A549 treated with ZK216348 at 1 μM for 4 hours (cell line): ENCODE data around the gene NPFFR1. TPM values are rescaled to one million over a fixed set of nuclear protein-coding genes. Genes with fewer than 3 reads are reported as not detected.

ENCODE experiments used
- total RNA-seq: library from RNA; stranded (reverse); fragments of 200-300 nt; extraction: Qiagen RNA extraction; gene quantifications from 5 replicates; pipeline ENCODE4 v1.2.3, GENCODE V29; 2022; ENCODE audit warnings: low read depth

Gene NPFFR1
- not detected in 5 replicates for total RNA-seq

GRCh38 chr10:70283445-70284399, at the start of gene NPFFR1:
Gene NPFFR1 (minus strand): TSS chr10:70284004. CDS start chr10:70283676, 328 bp downstream.

GRCh38 chr10:70233109-70233938, 50.5 kb downstream of the NPFFR1 start, which contains the start of gene PPA1:
Gene PPA1 (minus strand): TSS chr10:70233429. CDS start chr10:70233327, 102 bp downstream.

Other genes starting within 250 kb of the NPFFR1 start
- gene MACROH2A2, start 231.2 kb downstream of the NPFFR1 start, total RNA-seq = 24.8 to 28.7 TPM (median 28.0 TPM) in 5 replicates
- gene AIFM2, start 151.2 kb downstream of the NPFFR1 start, total RNA-seq = 25.6 to 36.5 TPM (median 35.3 TPM) in 5 replicates
- 10.0 to 19.9 TPM (median 19.8 TPM) in 5 replicates for gene TYSND1, start 137.3 kb downstream of the NPFFR1 start, total RNA-seq
- 61.4 to 92.5 TPM (median 81.4 TPM) in 5 replicates for gene SAR1A, start 113.5 kb downstream of the NPFFR1 start, total RNA-seq
- 187 to 273 TPM (median 205 TPM) in 5 replicates for gene PPA1, start 50.6 kb downstream of the NPFFR1 start, total RNA-seq
- gene LRRC20, start 98.6 kb upstream of the NPFFR1 start, total RNA-seq = 17.1 to 21.9 TPM (median 20.6 TPM) in 5 replicates
- gene EIF4EBP2, start 120.1 kb upstream of the NPFFR1 start, total RNA-seq = 10.3 to 16.1 TPM (median 14.9 TPM) in 5 replicates
- gene NODAL, start 157.7 kb upstream of the NPFFR1 start, total RNA-seq = not detected in 5 replicates
- gene PALD1, start 194.8 kb upstream of the NPFFR1 start, total RNA-seq = 4.2 to 8.5 TPM (median 7.4 TPM) in 5 replicates